ENCODE results near the gene SDK1.

Gene SDK1

DNA sequence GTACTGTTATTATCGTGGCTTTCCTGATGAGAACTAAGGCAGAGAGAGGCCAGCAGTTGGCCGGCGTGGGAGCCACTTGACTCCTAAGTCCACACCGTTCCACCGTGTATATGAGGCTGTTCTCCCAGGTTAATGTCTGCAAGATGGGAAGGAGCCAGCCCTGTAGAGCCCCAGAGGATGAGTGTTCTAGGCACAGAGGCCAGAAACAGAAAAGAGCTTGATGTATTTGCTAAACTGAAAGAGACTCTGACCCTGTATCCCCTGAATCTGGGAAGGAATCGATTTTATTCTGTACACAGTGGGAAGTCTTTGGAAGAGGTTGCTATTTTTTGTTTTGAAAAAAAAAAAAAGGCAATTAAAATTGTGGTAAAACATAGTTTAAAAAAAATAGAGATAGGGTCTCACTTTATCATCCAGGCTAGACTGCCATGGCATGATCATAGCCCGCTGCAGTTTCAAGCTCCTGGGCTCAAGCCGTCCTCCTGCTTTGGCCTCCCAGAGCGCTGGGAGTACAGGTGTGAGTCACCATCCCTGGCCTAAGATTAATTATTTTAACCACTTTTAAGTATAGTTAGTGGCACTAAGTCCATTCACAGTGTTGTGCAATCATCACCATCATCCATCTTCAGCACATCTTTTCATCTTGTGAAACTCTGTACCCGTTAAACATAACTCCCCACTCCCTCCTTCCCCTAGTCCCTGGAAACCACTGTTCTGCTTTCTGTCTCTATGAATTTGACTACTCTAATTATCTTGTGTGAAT lies 348.8 kb downstream of the SDK1 start:
- H3K27me3 Mint-ChIP-seq, result no peaks in the 10 kb centered on the region
- H3K27ac Mint-ChIP-seq, result no peak overlapping the region
- no peaks in the 10 kb centered on the region for H3K36me3 Mint-ChIP-seq (ENCODE audit: low read depth)
- no peaks in the 10 kb centered on the region for H3K4me1 Mint-ChIP-seq (ENCODE audit: low read depth)
- H3K9me3 Mint-ChIP-seq, result no peaks in the 10 kb centered on the region
- no peak overlapping the region for H3K4me3 Mint-ChIP-seq

DNA sequence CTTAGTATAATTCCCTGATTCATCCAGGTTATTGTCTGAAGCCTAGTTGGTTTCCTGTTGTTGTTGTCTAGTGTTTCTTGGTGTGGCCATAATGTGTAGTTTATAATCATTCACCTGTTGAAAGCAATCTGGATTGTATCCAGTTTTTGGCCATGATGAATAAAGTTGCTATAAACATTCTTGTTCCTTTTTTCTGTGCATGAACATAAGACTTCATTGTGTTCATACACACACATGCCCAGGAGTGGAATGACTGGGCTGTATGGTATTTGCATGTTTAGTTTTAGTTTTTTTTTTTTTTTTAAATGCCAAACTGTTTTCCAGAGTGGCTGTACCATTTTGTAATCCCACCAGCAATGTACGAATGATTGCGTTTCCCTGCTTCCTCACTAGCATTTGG lies 349.8 kb downstream of the SDK1 start:
- Mint-ChIP-seq H3K36me3 (ENCODE audit: low read depth) (no peaks in the 10 kb centered on the region), H3K9me3 (no peaks in the 10 kb centered on the region), H3K4me1 (ENCODE audit: low read depth) (no peaks in the 10 kb centered on the region), H3K27ac (no peak overlapping the region), H3K27me3 (no peaks in the 10 kb centered on the region), H3K4me3 (no peak overlapping the region)

DNA sequence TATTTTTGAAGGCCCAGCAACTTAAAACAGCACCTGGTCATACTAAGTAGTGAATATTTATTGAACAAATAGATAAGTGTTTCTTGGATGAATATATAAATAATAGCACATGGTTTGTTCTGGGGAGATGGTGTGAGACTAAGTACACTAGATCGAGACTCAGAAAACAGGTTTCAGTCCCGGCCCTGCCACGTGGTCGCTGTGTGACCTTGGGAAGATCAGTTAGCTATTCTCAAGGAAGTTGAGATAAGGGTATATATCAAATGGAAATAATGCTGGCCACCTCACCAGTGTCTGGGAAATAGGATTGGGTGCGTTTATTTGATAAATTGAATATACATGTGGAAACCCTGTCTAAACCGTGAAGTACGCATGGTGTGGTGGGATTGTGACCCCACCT lies 354.6 kb downstream of the SDK1 start:
- H3K36me3 Mint-ChIP-seq (ENCODE audit: low read depth), result no peaks in the 10 kb centered on the region
- no peaks in the 10 kb centered on the region for H3K4me1 Mint-ChIP-seq (ENCODE audit: low read depth)
- no peak overlapping the region for H3K4me3 Mint-ChIP-seq
- no peak overlapping the region for H3K27ac Mint-ChIP-seq
- no peaks in the 10 kb centered on the region for H3K9me3 Mint-ChIP-seq
- peaks cover 5% of the 10 kb centered on the region for H3K27me3 Mint-ChIP-seq

DNA sequence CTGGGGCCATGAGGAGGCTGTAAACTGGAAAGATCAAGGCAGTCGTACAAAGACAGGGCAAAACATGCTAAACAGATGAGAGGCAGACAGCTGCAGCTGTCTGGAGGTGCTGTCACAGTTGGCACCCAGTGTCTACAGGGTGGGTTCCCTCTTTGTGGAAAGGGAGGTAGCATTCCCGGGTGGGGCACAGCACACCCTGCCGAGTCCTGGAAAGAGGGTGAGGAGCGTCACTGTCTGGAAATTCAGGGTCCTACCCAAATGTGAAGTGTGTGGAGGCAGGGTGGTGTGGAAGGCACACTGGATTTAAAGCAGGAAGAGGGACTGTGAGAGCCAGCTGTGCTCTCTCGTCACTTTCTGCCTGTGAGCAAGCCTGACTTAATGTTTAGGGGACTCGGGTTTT lies 356.2 kb downstream of the SDK1 start:
- Mint-ChIP-seq H3K4me3 (no peak overlapping the region), H3K27ac (no peak overlapping the region)

DNA sequence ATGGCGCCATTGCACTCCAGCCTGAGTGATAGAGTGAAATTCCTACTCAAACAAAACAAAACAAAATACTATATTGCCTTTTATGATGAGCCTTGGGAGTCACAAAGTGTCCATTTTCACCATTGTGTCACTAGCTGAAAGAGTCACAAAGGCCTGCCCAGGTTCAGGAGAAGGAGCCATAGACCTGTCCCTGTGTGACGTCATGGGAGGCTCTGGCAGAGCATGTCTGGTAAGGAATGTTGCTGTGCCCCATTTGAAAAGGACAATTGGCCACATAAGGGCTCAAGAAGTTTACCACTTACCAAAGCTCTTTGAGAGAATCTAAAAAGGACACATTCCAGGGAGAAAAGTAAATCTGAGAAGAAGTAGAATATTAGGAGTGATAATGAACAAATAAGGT lies 367.7 kb downstream of the SDK1 start:
- Mint-ChIP-seq H3K9me3 (no peaks in the 10 kb centered on the region), H3K4me3 (no peak overlapping the region), H3K27me3 (peaks cover 6% of the 10 kb centered on the region), H3K4me1 (ENCODE audit: low read depth) (no peaks in the 10 kb centered on the region), H3K27ac (no peak overlapping the region), H3K36me3 (ENCODE audit: low read depth) (no peaks in the 10 kb centered on the region)

More for the DNA sequence above, 356.2 kb downstream of the SDK1 start:
- Mint-ChIP-seq H3K9me3 (no peaks in the 10 kb centered on the region), H3K27me3 (peaks cover 5% of the 10 kb centered on the region), H3K36me3 (ENCODE audit: low read depth) (no peaks in the 10 kb centered on the region), H3K4me1 (ENCODE audit: low read depth) (no peaks in the 10 kb centered on the region)

DNA sequence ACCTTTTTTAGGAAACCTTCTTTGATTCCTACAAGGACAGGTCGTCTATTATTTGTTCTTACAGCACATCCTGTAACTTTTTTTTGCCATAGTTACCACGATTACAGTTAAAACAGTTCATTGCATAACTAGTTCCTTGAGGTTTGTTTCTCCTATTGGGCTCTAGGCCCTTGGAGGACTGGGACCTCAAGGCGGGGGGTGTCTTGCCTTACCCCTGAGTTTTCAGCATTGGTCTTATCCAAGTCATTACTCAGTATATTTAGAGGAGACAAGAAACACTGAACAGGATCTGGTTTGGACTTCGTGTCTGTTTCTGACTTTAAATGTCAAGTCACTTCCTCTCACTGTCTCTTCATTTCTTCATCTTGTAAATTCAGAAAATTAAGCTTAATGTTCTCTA lies 369.8 kb downstream of the SDK1 start:
- Mint-ChIP-seq H3K27me3 (peaks cover 4% of the 10 kb centered on the region), H3K27ac (no peak overlapping the region), H3K9me3 (no peaks in the 10 kb centered on the region), H3K36me3 (ENCODE audit: low read depth) (no peaks in the 10 kb centered on the region), H3K4me3 (no peak overlapping the region), H3K4me1 (ENCODE audit: low read depth) (no peaks in the 10 kb centered on the region)

DNA sequence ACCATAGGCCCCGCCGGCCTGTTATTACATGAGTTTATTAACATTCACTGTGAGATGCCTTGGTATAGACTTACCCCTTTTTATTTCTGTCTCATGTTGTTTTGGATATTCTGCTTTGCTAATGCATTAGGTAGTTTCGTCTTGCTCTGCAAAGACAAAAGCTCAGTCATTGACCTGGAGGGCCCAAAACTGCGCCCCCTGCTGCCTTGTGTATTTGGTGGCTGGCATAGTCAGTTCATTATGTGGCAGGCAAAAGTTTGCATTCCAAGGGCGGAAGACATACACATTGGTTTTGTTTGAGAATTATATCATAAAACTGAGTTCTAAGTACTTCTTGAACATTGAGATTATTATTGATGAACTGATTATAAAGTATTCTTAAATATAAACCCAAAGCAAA lies 372.5 kb downstream of the SDK1 start:
- H3K27me3 Mint-ChIP-seq, result peaks cover 3% of the 10 kb centered on the region
- no peak overlapping the region for H3K4me3 Mint-ChIP-seq
- no peaks in the 10 kb centered on the region for H3K9me3 Mint-ChIP-seq
- H3K27ac Mint-ChIP-seq, result no peak overlapping the region
- H3K4me1 Mint-ChIP-seq (ENCODE audit: low read depth), result peaks cover 7% of the 10 kb centered on the region
- no peaks in the 10 kb centered on the region for H3K36me3 Mint-ChIP-seq (ENCODE audit: low read depth)

DNA sequence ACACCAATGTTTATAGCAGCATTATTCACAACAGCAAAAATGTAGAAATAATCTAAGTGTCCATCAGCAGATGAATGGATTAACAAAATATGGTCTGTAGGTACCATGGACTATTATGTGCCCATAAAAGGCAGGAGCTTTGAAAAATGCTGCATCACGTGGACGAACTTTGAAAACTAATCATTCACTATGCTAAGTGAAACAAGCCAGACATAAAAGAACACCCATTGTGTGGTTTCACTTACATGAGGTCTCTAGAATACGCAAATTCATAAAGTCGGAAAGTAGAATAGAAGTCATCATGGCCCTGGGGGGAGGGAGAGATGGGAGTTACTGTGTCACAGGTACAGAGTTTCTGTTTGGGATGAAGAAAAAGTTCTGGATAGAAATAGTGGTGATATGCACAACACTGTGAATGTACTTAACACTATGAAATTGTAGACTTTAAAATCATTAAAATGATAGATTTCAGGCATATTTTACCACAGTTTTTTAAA lies 377.3 kb downstream of the SDK1 start:
- no peak overlapping the region for H3K4me3 Mint-ChIP-seq
- H3K27ac Mint-ChIP-seq, result no peak overlapping the region
- H3K36me3 Mint-ChIP-seq (ENCODE audit: low read depth), result no peaks in the 10 kb centered on the region
- no peaks in the 10 kb centered on the region for H3K9me3 Mint-ChIP-seq
- H3K4me1 Mint-ChIP-seq (ENCODE audit: low read depth), result peaks cover 7% of the 10 kb centered on the region
- peaks cover 8% of the 10 kb centered on the region for H3K27me3 Mint-ChIP-seq

DNA sequence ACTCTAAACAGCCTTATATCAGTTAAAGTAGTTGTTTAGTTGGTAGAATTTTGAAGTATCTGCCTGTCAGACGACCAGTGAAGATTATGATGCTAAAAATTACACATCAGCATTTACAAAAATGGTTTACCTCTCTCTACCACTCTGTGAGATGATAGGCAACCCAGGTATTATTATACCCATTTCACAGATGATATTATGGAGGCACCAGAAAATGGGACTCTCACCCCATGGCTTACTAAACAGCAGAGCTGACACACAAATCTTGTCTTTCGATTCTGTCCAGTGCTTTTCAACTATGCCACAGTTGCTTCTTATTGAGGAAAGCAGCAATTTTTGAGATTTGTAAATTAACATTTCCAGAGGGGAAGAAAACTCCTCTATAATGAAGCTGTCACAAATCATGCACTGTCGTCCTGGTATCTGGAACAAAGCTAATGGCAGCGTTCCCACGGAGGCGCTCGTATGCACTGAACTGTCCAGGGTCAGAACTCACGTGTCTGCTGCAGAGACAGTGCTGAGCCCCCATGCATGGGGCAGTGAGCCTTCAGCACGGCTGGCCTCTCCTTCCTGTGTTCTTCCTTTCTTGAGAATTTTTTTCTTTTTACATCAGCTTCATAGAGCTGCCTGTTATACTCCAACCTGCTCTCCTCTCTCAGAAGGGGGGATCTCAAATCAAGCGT lies 381.1 kb downstream of the SDK1 start:
- Mint-ChIP-seq H3K27ac (no peak overlapping the region), H3K9me3 (no peaks in the 10 kb centered on the region), H3K4me3 (no peak overlapping the region), H3K27me3 (peaks cover 8% of the 10 kb centered on the region), H3K36me3 (ENCODE audit: low read depth) (no peaks in the 10 kb centered on the region), H3K4me1 (ENCODE audit: low read depth) (peaks cover 5% of the 10 kb centered on the region)

DNA sequence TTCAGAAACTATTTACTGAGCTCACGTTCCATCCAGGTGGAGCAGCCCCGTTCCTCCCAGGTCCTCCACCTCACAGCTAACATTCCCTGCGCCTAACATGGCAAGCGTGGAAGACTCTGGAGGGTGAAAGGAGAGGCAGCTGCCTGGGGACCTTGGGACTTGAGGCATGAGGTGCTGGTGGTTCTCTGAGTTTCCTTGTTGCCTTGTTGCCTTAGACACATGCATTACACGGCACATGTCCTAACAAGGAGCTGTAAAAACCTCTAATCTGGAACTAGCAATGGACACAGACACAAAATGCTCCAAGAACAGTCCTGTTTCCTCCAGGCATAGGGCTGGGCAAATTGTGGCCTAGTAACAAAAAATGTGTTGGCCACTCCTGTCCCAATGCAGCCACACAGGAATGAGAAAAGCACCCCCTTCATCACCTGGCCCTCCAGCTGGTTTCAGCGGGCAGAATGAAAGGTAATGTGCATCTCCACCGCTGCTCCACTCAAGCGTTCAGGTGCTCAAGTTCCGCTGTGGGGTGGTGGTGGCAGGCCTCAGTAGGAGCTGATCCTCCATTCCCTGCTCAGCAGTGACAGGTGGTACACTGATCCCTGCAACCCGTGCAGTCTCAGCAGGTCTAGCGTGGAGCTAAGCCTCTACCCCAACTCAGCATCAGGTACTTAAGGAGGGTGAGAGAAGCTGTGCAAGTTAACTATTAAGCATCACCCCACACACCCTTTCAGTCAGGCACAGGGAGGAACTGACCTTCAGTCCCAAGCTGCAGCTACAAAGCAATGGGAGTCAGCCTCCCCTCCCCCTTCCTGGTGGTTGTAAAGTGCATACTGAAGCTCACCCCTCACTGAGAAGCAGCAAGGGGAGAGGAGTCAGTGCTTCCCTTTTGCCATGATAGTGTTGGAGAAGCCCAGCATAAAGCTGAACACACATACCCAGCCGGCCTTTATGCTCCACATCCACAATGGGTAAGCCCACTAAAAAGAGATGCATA lies 382.8 kb downstream of the SDK1 start:
- Mint-ChIP-seq H3K27ac (no peak overlapping the region), H3K36me3 (ENCODE audit: low read depth) (no peaks in the 10 kb centered on the region), H3K27me3 (peaks cover 1% of the 10 kb centered on the region), H3K4me1 (ENCODE audit: low read depth) (no peaks in the 10 kb centered on the region), H3K4me3 (no peak overlapping the region), H3K9me3 (no peaks in the 10 kb centered on the region)

DNA sequence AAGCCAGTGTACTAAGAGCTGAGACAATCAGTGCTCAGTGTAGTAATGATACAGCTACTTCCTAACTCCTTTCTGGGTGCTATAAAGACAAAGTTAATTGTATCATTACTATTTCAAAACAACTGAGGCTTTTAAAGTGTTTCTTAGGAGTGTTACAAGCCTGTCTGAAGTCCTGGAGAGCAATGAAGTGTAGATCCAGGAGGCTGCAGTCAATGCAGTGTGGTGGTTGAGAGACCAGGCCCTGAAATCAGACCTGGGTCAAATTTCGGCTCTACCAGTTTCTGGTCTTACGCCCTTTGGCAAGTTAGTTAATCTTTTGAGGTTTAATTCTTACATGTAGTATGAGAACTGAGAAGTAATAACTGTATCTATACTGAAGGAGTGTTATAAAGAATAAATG lies 387.0 kb downstream of the SDK1 start:
- Mint-ChIP-seq H3K36me3 (ENCODE audit: low read depth) (no peaks in the 10 kb centered on the region), H3K4me1 (ENCODE audit: low read depth) (no peaks in the 10 kb centered on the region), H3K27ac (no peak overlapping the region), H3K27me3 (peaks cover 7% of the 10 kb centered on the region), H3K9me3 (no peaks in the 10 kb centered on the region), H3K4me3 (no peak overlapping the region)

DNA sequence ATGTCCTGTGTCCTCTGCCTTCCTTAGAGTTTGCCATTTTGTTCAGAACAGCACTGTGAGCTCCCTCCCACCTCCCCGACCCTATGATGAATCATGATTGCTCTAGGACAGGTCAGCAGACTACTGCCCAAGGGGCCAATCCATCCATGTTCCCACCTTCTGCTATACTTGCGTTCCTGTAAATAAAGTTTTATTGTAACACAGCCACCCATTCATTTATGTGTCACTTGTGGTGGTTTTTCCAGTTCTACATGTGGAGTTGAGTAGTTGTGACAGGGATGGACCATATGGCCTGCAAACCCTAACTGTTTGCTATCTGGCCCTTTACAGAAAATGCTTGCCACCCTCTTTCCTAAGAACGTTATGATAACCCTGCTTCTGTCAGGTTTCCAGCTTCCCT lies 387.8 kb downstream of the SDK1 start:
- no peaks in the 10 kb centered on the region for H3K4me1 Mint-ChIP-seq (ENCODE audit: low read depth)
- H3K36me3 Mint-ChIP-seq (ENCODE audit: low read depth), result no peaks in the 10 kb centered on the region
- H3K27ac Mint-ChIP-seq, result no peak overlapping the region
- peaks cover 9% of the 10 kb centered on the region for H3K27me3 Mint-ChIP-seq
- no peak overlapping the region for H3K4me3 Mint-ChIP-seq
- H3K9me3 Mint-ChIP-seq, result no peaks in the 10 kb centered on the region

DNA sequence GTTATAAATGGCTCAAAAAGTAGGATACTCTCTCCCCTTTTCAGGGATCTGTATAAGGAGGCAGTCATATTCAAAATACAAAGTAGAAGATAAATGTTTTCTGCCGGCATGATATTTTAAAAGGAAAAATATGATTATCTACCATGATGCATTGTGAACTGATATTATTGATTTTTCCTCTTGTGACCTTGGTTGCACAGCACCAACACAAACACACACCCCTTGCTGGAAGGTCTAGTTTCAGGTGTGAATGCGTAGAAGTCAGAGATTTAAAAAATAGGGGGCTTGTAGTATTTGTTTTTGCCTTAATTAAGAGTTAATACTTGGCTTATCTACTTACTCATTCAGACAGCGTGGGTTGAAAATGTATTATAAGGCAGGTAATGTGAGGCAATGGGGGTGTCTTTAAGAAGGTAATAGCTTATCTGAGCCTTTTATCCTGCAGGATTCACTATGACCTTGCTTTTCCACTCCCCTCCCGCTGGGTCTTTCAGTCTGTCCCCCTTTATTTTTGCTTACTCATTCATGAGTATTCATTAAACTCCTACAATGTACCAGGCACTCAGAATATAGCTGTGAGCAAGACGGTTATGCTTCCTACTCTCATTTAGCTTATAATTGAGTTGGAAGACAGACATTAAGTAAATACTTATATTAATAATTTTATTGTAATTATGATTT lies 390.6 kb downstream of the SDK1 start:
- Mint-ChIP-seq H3K36me3 (ENCODE audit: low read depth) (no peaks in the 10 kb centered on the region), H3K4me3 (no peak overlapping the region), H3K9me3 (no peaks in the 10 kb centered on the region), H3K27ac (no peak overlapping the region), H3K4me1 (ENCODE audit: low read depth) (no peaks in the 10 kb centered on the region), H3K27me3 (peaks cover 20% of the 10 kb centered on the region)

DNA sequence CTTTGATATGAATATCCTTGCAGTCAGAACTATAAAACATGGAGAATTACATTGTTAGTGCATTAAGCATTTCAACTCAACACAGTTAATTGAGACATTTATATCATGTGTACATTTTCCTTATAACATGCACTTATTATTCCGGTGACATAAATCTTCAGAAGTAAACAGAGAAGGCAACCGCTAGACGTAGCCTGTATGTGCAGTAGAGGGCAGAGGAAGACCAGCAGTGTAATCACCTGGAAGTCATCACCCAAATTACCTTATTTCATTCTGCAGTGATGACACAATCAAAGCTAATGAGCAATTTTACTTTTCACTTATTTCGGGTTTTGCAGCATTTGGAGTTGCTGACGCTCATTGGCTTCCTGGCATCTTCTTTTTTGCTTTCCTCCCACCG lies 394.6 kb downstream of the SDK1 start:
- Mint-ChIP-seq H3K27ac (no peak overlapping the region), H3K27me3 (peaks cover 20% of the 10 kb centered on the region), H3K4me3 (no peak overlapping the region), H3K4me1 (ENCODE audit: low read depth) (peaks cover 11% of the 10 kb centered on the region), H3K9me3 (no peaks in the 10 kb centered on the region), H3K36me3 (ENCODE audit: low read depth) (no peaks in the 10 kb centered on the region)
